Activated CD4-positive, alpha-beta T cell treated with anti-CD3 and anti-CD28 coated beads, Interleukin-2, Interleukin-4, amounts not matched to agents 100 ng/mL and 50 ng/mL, durations not matched to agents 16 hours and 8 hours (primary cell): Measurements from ENCODE around the gene POP4.
A peak's percentile ranks its signal among the peaks of the same experiment; 100 is the strongest.
"Not testable (repeated sequence)": the region's sequence is repeated elsewhere in the genome, so short reads cannot be mapped to it uniquely, and the experiment has no call there.

Source experiments
- DNase-seq: peaks from one replicate; pipeline ENCODE4 v3.0.0-alpha.2; 2020; ENCODE audit warnings: low spot score

Gene POP4, protein sequence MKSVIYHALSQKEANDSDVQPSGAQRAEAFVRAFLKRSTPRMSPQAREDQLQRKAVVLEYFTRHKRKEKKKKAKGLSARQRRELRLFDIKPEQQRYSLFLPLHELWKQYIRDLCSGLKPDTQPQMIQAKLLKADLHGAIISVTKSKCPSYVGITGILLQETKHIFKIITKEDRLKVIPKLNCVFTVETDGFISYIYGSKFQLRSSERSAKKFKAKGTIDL

DNA sequence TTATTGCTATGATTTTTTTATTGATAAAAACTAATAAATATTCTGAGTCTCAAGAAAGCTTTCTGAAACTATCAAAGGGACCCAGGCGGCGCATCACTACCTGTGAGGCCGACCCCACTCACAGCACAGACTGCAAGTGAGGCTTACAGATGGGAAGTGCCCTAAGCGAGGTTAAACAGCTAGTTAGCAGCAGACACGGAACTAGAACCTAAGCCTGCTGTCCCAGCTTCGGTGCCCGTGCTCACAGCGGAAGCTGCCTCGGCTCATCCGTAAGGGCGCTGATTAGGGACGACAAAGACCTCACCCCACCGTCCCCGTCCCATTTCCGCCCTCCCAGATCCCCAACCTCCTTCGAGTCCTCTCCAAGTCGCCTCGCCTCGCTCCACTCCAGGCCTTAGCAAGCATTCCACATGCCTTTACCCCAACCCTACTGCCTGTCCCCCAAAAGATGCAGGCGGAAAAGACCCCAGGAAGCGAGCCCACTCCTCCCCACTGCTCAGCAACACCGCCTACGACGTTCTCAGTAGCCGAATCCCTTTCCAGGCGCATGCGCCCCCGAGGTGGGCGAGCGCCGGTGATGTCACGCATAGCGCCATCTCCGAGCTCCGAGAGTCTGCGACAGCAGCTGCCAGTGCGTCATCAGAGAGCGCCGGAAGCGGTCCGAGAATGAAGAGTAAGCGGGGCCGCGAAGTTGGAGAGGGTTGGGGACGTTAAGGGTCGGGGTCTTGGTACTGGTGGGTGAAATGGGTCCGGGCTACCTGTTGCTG lies at the start of gene POP4:
POP4 (plus strand) TSS at position 631 of the 767 bp plus-strand sequence; CDS start at position 667, 36 bp downstream.
- DNase-seq: peak; percentile 98

- not testable (repeated sequence) for DNase-seq
Measured at GRCh38 chr19:29559110-29559509, 47.0 kb upstream of the POP4 start.

GRCh38 chr19:29559743-29560142 lies 46.3 kb upstream of the POP4 start:
- no peak for DNase-seq

GRCh38 chr19:29560313-29561075 lies 45.6 kb upstream of the POP4 start:
- DNase-seq: no peak

DNA sequence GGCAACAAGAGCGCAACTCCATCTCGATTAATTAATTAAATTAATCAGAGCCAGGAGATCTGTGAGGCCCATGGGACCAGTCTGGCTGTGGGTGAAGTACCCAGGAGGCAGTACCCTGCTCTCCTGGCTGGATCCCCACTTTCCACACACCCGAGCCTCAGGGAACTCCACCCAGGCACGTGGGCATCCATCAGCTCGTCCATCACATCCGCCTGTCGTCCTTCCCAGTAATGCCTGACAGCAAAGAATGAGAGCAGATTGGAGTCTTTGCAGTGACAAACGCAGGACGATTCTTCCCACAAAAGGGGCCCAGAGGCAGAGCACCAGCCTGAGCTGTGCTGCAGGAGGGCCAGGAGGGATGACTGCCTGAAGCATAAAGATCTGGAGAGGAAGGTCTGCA lies 44.5 kb upstream of the POP4 start:
- DNase-seq: no peak

- no peak for DNase-seq
Measured at GRCh38 chr19:29562299-29563297, 43.5 kb upstream of the POP4 start.

DNA sequence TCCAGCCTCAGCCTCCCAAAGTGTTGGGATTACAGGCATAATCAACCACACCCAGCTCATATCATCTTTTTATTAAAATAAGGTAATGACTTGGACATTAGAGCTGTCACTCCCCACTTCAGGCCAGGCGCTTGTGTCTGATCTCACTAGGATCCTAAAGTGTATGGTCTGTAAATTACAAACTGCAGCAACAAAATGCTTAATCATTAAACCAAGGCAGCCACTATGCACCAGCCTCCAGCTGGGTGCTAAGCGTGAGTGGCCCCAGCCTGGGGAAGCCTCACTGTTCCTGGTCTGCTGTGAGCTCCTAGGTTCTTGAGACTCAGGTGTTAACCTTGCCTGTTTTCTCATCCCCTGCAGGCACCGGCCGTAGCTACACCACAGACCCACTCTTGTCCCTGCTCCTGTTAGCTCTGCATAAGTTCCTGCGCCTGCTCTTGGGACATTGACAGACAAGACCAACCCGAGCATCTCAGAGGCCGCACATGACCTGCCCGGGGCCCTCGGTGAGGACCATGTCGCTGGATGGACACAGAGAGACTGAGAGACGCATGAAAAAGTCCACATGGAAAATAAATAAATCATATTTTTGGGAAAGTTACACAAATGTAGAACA lies 42.5 kb upstream of the POP4 start:
- DNase-seq: no peak

DNA sequence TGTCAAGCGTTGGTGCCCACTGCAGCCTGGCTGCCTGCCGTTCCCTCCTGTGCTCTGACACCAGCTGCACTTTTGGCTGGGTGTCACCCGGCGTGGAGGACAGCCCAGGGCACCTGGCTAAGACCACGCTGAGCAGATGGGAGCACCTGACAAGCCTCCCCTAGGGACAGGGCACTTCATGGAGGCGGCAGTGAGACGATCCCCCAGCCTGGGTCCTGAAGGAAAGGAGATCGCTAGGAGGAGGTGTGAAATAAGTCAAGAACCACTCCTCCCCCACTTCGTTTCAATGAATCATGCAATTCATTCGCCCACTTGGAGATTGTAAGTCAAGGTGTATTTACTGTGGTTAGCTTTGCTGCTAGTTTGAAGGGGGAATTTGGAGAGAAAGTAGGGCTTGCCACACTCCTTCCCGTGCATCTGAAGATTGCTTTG lies 41.5 kb upstream of the POP4 start:
- no peak for DNase-seq

DNA sequence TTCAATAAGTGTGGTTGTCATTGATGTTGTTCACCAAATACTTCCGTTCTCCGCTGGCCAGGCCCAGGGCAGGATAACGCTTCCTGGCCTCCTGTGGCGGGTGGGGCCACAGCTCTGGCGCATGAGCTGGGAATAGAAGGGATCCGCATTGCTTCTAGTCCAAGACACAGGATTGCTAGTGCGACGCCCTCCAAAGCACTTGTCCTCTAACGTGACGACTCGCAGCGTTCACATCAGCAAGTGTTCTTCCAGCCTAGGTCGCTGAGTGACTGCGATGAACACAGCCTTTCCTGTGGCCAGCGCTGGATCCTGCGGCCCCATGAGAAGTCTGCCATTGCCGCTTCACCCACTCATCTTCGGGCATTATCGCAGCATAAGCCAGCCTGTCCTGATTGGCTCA lies 40.9 kb upstream of the POP4 start:
- no peak for DNase-seq

GRCh38 chr19:29566496-29567054 lies 39.5 kb upstream of the POP4 start:
- no peak for DNase-seq

DNA sequence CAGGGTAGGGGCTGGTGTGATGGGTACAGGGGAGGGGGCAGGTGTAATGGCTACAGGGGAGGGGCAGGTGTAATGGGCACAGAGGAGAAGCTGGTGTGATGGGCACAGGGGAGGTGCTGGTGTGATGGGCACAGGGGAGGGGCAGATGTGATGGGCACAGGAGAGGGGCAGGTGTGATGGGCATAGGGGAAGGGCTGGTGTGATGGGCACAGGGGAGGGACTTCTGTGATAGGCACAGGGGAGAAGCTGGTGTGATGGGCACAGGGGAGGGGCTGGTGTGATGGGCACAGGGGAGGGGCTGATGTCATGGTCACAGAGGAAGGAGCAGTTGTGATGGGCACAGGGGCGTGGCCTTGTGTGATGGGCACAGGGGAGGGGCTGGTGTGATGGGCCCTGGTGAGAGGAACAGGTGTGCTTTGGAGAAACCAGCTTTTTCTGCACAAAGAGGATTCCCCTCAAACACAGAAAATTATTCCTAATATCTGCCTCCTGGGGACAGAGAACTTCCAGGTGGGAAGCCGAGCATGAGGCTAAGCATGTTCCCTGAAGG lies 38.6 kb upstream of the POP4 start:
- DNase-seq: no peak

- DNase-seq: no peak
Measured at GRCh38 chr19:29568036-29569025, 37.8 kb upstream of the POP4 start.

DNA sequence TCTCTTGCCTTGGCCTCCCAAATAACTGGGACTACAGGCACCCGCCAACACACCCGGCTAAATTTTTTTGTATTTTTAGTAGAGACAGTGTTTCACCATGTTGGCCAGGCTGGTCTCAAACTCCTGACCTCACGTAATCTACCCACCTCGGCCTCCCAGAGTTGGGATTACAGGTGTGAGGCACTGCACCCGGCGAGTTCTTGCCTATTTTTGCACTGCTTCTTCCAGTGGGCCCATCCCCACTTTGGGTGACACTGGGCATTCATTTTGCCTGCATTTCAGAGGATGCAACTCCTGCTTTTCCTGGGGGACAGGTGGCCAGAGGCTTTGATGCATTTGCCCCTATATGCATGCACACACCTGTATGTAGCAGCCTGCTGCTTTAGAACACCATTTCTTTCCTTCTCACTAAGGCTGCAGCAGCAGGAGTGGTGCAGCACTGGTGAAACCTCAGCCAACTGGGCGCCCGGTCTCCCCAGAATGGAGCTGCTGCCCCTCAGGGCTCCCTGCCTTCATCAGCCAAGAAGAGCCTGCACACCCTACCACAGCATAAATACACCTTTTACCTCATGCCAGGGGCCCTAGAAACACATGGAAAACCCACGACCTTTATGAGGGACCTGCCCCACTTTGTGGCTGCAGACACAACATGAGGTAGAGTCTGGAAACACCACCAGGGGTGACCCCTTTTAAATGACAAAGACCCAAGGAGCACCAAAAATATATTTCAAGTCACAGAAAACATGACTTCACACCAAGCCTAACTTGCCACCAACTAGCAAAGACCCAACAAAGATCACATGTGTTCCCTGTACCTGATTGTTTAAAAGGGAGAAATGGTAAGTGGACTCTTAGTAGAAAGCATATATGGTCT lies 36.8 kb upstream of the POP4 start:
- no peak for DNase-seq

DNA sequence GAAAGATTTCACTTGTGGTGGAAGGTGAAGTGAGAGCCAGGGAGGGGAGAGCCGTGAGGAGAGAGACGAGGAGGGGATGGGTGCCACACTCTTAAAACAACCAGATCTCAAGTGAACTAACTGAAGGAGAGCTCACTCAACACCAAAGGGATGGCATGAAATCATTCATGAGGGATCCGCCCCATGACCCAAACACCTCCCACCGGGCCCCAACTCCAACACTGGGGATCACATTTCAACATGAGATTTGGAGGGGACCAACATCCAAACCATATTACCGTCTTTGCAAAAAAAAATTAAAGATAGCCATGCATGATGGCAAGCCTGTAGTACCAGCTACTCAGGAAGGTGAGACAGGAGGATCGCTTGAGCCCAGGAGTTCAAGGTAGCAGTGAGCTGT lies 34.9 kb upstream of the POP4 start:
- DNase-seq: no peak

DNA sequence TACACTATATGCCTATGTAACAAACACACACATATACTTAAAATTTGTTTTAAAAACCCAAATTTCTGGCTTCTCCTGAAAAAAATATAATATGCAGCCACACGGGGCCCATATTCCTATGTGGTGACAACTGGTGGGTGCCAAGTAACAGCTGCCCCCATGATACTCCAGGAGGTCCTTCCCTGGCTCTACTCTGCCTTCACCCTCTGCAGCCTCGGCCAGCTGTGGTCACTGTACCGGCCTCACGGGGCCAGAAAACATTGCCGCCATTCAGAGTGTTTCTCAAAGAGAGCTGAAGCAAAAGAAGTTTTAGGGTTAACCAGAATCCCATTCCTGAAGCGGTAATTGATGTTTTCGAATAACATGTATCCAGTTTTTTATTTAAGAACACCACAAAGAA lies 32.6 kb upstream of the POP4 start:
- no peak for DNase-seq

- no peak for DNase-seq
Measured at GRCh38 chr19:29574510-29574909, 31.6 kb upstream of the POP4 start.

GRCh38 chr19:29576046-29576606 lies 30.0 kb upstream of the POP4 start:
- DNase-seq: no peak
